Peyer's patch (tissue), 4 donors: ENCODE data around the gene COL11A1. TPM values are rescaled to one million over a fixed set of nuclear protein-coding genes. Genes with fewer than 3 reads are reported as not detected.
"Not testable (repeated sequence)": the region's sequence is repeated elsewhere in the genome, so short reads cannot be mapped to it uniquely, and the experiment has no call there.

ENCODE experiments used
- DNase-seq, 3 donors: peaks; one replicate each; pipeline ENCODE4 v3.0.0-alpha.2; 2017 to 2019
- H3K27ac ChIP-seq, 4 donors: fragments of 200-600 bp; sonication (generic); one replicate each; pipeline ENCODE4 v1.5.1; 2016 to 2019
- H3K27me3 ChIP-seq, 2 donors: fragments of 200-600 bp; sonication (generic); one replicate each; pipeline ENCODE4 v1.5.1; 2019
- H3K36me3 ChIP-seq, 3 donors: fragments of 200-600 bp; sonication (generic); one replicate each; pipeline ENCODE4 v1.5.1; 2016 to 2019
- H3K4me1 ChIP-seq, 4 donors: fragments of 200-600 bp; sonication (generic); one replicate each; pipeline ENCODE4 v1.5.1; 2016 to 2019
- H3K4me3 ChIP-seq, 4 donors: fragments of 200-600 bp; sonication (generic); 1 replicate in 3 of 4; 2 replicates in 1 of 4; pipeline ENCODE4 v1.5.1; 2016 to 2019; ENCODE audit warnings: mild to moderate bottlenecking in 1 of 4
- H3K9me3 ChIP-seq, 4 donors: fragments of 200-600 bp; sonication (generic); one replicate each; pipeline ENCODE4 v1.5.1; 2016 to 2019; ENCODE audit warnings: mild to moderate bottlenecking in 1 of 4
- POLR2A ChIP-seq, 2 donors: fragments of 450-650 bp; IDR thresholded peaks; one replicate each; pipeline ENCODE4 v1.5.1; 2017; ENCODE audit warnings: antibody characterized with exemption in 2 of 2, mild to moderate bottlenecking in 2 of 2, moderate library complexity in 2 of 2
- total RNA-seq, 4 donors: library from RNA; depleted of rRNA; stranded (reverse); fragments of >200 nt; gene quantifications; one replicate each; pipeline ENCODE4 v1.1.0, GENCODE V29; 2016
- TF ChIP-seq, protein P1 (sequence below), 6 experiments: fragments of 450-650 bp in 4 of 6; fragments of 200-600 bp in 2 of 6; sonication (generic) in 1 of 6; IDR thresholded peaks; one replicate each; pipeline ENCODE4 v1.5.1; 2017 to 2019; ENCODE audit warnings: antibody characterized with exemption in 6 of 6, mild to moderate bottlenecking in 3 of 6, moderate library complexity in 1 of 6

COL11A1 gene
- total RNA-seq, 4 donors from 2014 or later, result 0.28 TPM; not detected in 3

DNA sequence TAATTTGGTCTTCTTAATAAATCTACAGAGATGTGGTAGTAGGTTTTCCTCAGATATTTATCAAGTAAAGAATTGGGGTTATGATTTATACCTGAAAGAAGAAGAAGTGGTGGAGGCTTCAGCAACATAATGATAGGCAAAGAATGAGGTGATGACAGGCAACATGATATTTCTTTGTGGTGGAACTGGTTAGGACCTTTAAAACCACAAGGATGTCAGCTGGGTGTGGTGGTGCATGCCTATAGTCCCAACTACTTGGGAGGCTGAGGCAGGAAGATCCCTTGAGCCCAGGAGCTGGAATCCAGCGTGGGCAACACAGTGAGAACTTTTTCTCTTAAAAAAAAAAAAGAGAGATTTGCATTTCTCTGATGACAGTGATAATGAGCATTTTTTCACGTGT, 34.1 kb upstream of the COL11A1 start:
- no peaks in the 10 kb centered on the region for H3K4me1 ChIP-seq
- TF ChIP-seq, protein P1, sequence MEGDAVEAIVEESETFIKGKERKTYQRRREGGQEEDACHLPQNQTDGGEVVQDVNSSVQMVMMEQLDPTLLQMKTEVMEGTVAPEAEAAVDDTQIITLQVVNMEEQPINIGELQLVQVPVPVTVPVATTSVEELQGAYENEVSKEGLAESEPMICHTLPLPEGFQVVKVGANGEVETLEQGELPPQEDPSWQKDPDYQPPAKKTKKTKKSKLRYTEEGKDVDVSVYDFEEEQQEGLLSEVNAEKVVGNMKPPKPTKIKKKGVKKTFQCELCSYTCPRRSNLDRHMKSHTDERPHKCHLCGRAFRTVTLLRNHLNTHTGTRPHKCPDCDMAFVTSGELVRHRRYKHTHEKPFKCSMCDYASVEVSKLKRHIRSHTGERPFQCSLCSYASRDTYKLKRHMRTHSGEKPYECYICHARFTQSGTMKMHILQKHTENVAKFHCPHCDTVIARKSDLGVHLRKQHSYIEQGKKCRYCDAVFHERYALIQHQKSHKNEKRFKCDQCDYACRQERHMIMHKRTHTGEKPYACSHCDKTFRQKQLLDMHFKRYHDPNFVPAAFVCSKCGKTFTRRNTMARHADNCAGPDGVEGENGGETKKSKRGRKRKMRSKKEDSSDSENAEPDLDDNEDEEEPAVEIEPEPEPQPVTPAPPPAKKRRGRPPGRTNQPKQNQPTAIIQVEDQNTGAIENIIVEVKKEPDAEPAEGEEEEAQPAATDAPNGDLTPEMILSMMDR (IDR thresholded peaks at IDR 0.05), result no peak
- TF ChIP-seq POLR2A (IDR thresholded peaks at IDR 0.05), result no peak
- H3K4me3 ChIP-seq, result no peak overlapping the region
- no peaks in the 10 kb centered on the region for H3K27me3 ChIP-seq
- no peaks in the 10 kb centered on the region for H3K36me3 ChIP-seq
- DNase-seq, result no peak
- H3K9me3 ChIP-seq, result no peaks in the 10 kb centered on the region
- no peak overlapping the region for H3K27ac ChIP-seq

DNA sequence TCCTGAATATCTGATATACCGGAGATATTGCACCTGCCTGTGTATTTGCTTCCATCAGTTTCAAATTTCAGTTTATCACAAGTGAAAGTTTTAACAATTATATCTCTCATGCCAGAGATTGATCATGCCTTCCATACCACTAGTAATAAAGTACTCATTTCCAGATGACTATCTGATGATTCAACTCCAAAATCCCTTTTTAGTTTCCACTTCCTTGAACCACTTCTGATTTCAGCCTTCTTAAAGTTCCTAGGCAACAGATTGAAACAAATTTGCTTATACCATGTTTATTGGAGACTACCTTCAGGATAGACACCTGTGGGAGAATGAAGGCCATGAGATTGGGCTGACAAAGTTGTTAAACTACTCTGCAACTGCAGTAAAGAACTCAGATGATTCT, 21.5 kb upstream of the COL11A1 start:
- Histone ChIP-seq H3K4me3 (no peak overlapping the region), H3K27me3 (no peaks in the 10 kb centered on the region), H3K36me3 (no peaks in the 10 kb centered on the region), H3K4me1 (no peaks in the 10 kb centered on the region), H3K27ac (no peak overlapping the region), H3K9me3 (no peaks in the 10 kb centered on the region)
- no peak for TF ChIP-seq POLR2A (IDR thresholded peaks at IDR 0.05)
- TF ChIP-seq, protein P1 (IDR thresholded peaks at IDR 0.05), result no peak
- no peak for DNase-seq

DNA sequence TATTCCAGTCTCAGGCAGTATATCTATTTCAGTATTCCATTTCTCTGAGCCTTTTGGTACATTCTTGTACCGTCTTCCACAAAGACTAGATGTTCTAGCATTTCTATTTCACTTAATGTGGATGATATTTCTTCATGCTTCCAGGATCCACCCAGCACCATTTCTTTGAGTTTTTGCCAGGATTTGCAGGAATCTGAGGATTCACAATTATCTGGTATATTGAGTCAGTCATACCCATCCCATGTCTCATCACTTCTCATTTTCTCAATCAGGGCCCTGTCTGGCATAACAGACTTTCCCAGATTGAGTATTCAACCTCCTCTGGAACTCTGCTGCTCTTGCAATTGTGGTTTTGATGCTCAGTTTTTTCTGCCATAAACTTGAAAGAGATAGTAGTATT, 20.9 kb upstream of the COL11A1 start:
- Histone ChIP-seq H3K36me3 (no peaks in the 10 kb centered on the region), H3K9me3 (no peaks in the 10 kb centered on the region), H3K4me1 (no peaks in the 10 kb centered on the region), H3K4me3 (no peak overlapping the region), H3K27me3 (no peaks in the 10 kb centered on the region), H3K27ac (no peak overlapping the region)
- DNase-seq, result no peak
- TF ChIP-seq, protein P1 (IDR thresholded peaks at IDR 0.05), result no peak
- no peak for TF ChIP-seq POLR2A (IDR thresholded peaks at IDR 0.05)

DNA sequence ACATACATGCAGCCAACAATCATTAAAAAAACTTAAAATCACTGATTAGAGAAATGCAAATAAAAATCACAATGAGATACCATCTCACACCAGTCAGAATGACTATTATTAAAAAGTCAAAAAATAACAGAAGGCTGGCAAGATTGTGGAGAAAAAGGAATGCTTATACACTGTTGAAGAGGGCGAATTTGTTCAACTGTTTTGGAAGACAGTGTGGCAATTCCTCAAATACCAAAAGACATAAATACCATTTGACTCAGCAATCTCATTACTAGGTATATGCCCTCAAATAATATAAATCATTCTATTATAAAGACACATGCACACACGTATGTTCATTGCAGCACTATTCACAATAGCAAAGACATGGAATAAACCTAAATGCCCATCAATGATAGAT, 19.9 kb upstream of the COL11A1 start:
- H3K36me3 ChIP-seq, H3K9me3 ChIP-seq, DNase-seq, H3K4me3 ChIP-seq, H3K27me3 ChIP-seq, H3K27ac ChIP-seq, H3K4me1 ChIP-seq: not testable (repeated sequence)

DNA sequence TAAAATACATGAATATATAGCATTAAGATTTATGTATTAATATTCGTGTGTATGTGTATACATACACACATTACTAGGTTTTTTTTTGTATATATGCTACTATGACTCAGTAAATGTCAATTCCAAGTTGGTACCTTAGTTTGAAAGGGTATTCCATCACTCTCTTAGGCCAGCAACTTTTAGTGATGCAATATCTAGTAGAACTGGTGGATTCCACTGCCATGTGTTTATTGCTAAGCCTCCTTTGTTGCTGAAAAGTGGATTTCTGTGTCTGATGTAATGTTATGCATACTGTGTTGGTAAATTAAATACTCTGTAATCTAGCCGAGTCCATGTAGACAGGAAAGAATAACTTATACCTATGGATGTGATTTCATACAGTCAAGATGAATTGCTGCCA, 16.9 kb upstream of the COL11A1 start:
- no peaks in the 10 kb centered on the region for H3K4me1 ChIP-seq
- H3K36me3 ChIP-seq, result no peaks in the 10 kb centered on the region
- no peak overlapping the region for H3K27ac ChIP-seq
- no peak for DNase-seq
- H3K9me3 ChIP-seq, result no peaks in the 10 kb centered on the region
- H3K27me3 ChIP-seq, result no peaks in the 10 kb centered on the region
- no peak overlapping the region for H3K4me3 ChIP-seq
- TF ChIP-seq, protein P1 (IDR thresholded peaks at IDR 0.05), result no peak
- no peak for TF ChIP-seq POLR2A (IDR thresholded peaks at IDR 0.05)

DNA sequence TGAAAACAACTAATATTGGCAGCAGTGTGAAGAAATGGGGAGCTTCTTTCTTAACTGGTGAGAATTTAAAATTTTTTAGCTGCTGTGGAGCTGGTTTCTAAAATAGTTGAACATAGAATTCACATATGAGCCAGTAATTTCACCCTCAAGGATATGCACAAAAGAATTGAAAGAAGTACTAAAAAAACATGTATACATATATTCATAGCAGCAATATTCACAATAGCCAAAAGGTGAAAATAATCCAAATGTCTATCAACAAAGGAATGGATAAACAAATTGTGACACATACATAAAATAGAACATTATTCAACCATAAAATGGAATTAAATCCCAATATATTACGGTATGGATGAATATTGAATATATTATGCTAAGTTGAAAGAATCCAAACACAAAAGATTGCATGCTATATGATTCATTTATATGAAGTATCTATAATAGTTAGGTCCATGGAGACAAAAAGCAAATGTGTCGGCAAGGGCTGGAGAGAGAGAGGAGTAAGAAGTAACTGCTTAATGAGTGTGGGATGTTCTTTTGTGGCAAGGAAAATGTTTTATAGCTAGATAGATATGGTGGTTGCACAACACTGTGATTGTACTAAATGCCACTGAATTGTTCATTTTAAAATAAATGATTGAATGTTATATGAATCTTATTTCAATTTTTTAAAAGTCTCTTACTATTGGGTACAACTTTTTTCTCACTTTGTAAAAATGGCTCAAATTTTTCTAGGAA, 14.8 kb upstream of the COL11A1 start:
- DNase-seq, result no peak
- H3K4me3 ChIP-seq, result no peak overlapping the region
- no peaks in the 10 kb centered on the region for H3K9me3 ChIP-seq
- no peak overlapping the region for H3K27ac ChIP-seq
- no peaks in the 10 kb centered on the region for H3K4me1 ChIP-seq
- H3K36me3 ChIP-seq, result no peaks in the 10 kb centered on the region
- TF ChIP-seq, protein P1 (IDR thresholded peaks at IDR 0.05), result no peak
- TF ChIP-seq POLR2A (IDR thresholded peaks at IDR 0.05), result no peak
- H3K27me3 ChIP-seq, result no peaks in the 10 kb centered on the region
